ENCODE measurements around the gene PDGFRB.

PDGFRB gene

DNA sequence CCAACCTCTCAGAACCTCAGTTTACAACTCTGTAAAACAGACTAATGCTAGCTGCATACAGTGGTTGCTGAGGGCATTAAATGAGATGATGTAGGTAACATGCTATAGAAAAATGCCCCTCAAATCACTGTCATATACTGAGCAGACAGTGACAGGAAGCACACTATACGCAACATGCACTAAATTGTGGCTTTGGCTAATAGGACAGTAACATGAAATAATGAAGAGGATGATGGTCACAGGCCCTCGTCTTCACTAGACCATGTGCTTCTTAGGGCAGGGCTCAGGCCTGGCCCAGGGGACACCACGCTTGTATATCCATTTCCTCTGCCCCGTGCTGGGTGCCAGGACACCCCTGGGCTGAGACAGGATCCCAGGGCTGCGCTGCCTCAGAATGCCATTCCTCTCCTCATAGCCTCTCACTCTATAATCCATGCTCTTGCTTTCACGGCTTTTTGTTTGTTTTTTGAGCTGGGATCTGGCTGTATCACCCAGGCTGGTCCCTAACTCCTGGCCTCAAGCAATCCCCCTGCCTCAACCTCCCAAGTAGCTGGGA is 88.2 kb downstream of the PDGFRB start:
- TF ChIP-seq, protein P1, sequence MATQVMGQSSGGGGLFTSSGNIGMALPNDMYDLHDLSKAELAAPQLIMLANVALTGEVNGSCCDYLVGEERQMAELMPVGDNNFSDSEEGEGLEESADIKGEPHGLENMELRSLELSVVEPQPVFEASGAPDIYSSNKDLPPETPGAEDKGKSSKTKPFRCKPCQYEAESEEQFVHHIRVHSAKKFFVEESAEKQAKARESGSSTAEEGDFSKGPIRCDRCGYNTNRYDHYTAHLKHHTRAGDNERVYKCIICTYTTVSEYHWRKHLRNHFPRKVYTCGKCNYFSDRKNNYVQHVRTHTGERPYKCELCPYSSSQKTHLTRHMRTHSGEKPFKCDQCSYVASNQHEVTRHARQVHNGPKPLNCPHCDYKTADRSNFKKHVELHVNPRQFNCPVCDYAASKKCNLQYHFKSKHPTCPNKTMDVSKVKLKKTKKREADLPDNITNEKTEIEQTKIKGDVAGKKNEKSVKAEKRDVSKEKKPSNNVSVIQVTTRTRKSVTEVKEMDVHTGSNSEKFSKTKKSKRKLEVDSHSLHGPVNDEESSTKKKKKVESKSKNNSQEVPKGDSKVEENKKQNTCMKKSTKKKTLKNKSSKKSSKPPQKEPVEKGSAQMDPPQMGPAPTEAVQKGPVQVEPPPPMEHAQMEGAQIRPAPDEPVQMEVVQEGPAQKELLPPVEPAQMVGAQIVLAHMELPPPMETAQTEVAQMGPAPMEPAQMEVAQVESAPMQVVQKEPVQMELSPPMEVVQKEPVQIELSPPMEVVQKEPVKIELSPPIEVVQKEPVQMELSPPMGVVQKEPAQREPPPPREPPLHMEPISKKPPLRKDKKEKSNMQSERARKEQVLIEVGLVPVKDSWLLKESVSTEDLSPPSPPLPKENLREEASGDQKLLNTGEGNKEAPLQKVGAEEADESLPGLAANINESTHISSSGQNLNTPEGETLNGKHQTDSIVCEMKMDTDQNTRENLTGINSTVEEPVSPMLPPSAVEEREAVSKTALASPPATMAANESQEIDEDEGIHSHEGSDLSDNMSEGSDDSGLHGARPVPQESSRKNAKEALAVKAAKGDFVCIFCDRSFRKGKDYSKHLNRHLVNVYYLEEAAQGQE (IDR thresholded peaks at IDR 0.05; ENCODE audit: low read depth): no peak
- no peak for TF ChIP-seq CEBPB (IDR thresholded peaks at IDR 0.05)
- no peak for TF ChIP-seq NFIC (IDR thresholded peaks at IDR 0.05)
- TF ChIP-seq RAD21 (IDR thresholded peaks at IDR 0.05; ENCODE audit: low read depth): no peak
- TF ChIP-seq TAF1 (IDR thresholded peaks at IDR 0.05; ENCODE audit: low read depth): no peak
- TF ChIP-seq CREB1 (IDR thresholded peaks at IDR 0.05; ENCODE audit: low read depth): no peak
- TF ChIP-seq, protein P2, sequence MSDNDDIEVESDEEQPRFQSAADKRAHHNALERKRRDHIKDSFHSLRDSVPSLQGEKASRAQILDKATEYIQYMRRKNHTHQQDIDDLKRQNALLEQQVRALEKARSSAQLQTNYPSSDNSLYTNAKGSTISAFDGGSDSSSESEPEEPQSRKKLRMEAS (IDR thresholded peaks at IDR 0.05): no peak
- no peak for TF ChIP-seq FOXM1 (IDR thresholded peaks at IDR 0.05; ENCODE audit: borderline replicate concordance, low read depth)
- TF ChIP-seq EGR1 (IDR thresholded peaks at IDR 0.05): no peak
- TF ChIP-seq TCF12 (IDR thresholded peaks at IDR 0.05; ENCODE audit: low read depth): no peak
- no peak for TF ChIP-seq TEAD4 (IDR thresholded peaks at IDR 0.05)
- TF ChIP-seq, protein P3, sequence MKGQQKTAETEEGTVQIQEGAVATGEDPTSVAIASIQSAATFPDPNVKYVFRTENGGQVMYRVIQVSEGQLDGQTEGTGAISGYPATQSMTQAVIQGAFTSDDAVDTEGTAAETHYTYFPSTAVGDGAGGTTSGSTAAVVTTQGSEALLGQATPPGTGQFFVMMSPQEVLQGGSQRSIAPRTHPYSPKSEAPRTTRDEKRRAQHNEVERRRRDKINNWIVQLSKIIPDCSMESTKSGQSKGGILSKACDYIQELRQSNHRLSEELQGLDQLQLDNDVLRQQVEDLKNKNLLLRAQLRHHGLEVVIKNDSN (IDR thresholded peaks at IDR 0.05): no peak
- TF ChIP-seq EP300 (IDR thresholded peaks at IDR 0.05; ENCODE audit: borderline replicate concordance): no peak
- no peak for TF ChIP-seq YY1 (IDR thresholded peaks at IDR 0.05; ENCODE audit: low read depth)
- TF ChIP-seq ZBTB7A (IDR thresholded peaks at IDR 0.05; ENCODE audit: low read depth): no peak

DNA sequence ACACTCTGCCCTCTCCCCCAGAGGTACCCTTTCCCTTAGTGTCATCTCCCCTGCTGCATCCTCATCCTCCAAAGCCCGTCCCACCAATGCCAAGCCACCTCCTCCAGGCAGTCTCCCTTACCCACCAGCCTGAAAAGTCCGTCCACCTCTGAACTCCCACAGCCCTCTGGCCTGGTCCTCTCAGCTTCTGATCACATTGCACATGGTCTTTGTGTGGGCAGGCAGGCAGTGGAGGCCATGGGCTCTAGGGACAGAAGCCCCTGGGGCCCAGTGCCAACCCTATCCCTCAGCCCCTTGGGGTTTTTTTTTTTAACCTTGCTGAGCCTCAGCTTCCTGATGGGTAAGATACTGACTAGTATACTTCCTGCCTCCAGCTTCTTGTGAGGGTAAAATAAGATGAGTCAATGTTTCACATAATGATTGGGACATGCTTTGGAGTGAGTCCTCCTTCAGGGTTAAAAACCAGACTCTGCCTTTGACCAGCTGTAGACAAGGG is 88.7 kb downstream of the PDGFRB start:
- no peak for TF ChIP-seq CREB1 (IDR thresholded peaks at IDR 0.05; ENCODE audit: low read depth)
- TF ChIP-seq, protein P3 (IDR thresholded peaks at IDR 0.05): no peak
- no peak for TF ChIP-seq EP300 (IDR thresholded peaks at IDR 0.05; ENCODE audit: borderline replicate concordance)
- TF ChIP-seq CEBPB (IDR thresholded peaks at IDR 0.05): no peak
- TF ChIP-seq TAF1 (IDR thresholded peaks at IDR 0.05; ENCODE audit: low read depth): no peak
- TF ChIP-seq EGR1 (IDR thresholded peaks at IDR 0.05): no peak
- TF ChIP-seq YY1 (IDR thresholded peaks at IDR 0.05; ENCODE audit: low read depth): no peak
- TF ChIP-seq, protein P2 (IDR thresholded peaks at IDR 0.05): no peak
- TF ChIP-seq TCF12 (IDR thresholded peaks at IDR 0.05; ENCODE audit: low read depth): no peak
- TF ChIP-seq ZBTB7A (IDR thresholded peaks at IDR 0.05; ENCODE audit: low read depth): no peak
- TF ChIP-seq RAD21 (IDR thresholded peaks at IDR 0.05; ENCODE audit: low read depth): no peak
- TF ChIP-seq NFIC (IDR thresholded peaks at IDR 0.05): no peak
- TF ChIP-seq, protein P1 (IDR thresholded peaks at IDR 0.05; ENCODE audit: low read depth): no peak
- no peak for TF ChIP-seq FOXM1 (IDR thresholded peaks at IDR 0.05; ENCODE audit: borderline replicate concordance, low read depth)

DNA sequence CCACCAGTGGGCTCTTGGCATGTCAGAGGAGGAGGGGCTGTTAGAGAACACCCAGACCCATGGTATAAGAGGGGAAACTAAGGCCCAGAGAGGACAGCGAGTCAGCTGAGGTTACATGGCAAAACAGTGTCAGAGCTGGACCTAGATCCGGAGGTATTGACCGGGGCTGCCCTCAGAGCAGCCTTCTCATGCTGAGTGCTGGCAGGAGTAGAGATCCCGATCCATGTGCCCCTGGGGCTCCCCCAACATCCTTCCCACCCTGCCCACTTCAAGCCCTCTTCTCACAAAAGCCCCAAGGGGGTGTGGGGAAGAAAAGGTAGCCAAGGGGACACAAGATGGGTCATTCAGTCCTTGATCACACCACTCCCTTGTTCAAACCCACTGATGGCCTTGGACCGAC is 89.2 kb downstream of the PDGFRB start:
- TF ChIP-seq TCF12 (IDR thresholded peaks at IDR 0.05; ENCODE audit: low read depth): no peak
- no peak for TF ChIP-seq NFIC (IDR thresholded peaks at IDR 0.05)
- TF ChIP-seq, protein P3 (IDR thresholded peaks at IDR 0.05): no peak
- TF ChIP-seq CEBPB (IDR thresholded peaks at IDR 0.05): no peak
- TF ChIP-seq, protein P2 (IDR thresholded peaks at IDR 0.05): no peak
- no peak for TF ChIP-seq EP300 (IDR thresholded peaks at IDR 0.05; ENCODE audit: borderline replicate concordance)
- TF ChIP-seq CREB1 (IDR thresholded peaks at IDR 0.05; ENCODE audit: low read depth): no peak
- no peak for TF ChIP-seq ZBTB7A (IDR thresholded peaks at IDR 0.05; ENCODE audit: low read depth)
- no peak for TF ChIP-seq YY1 (IDR thresholded peaks at IDR 0.05; ENCODE audit: low read depth)
- TF ChIP-seq TEAD4 (IDR thresholded peaks at IDR 0.05): no peak
- no peak for TF ChIP-seq FOXM1 (IDR thresholded peaks at IDR 0.05; ENCODE audit: borderline replicate concordance, low read depth)
- TF ChIP-seq, protein P1 (IDR thresholded peaks at IDR 0.05; ENCODE audit: low read depth): no peak
- TF ChIP-seq EGR1 (IDR thresholded peaks at IDR 0.05): no peak
